Measurements from ENCODE around the gene ZNF366. TPM values are rescaled to one million over a fixed set of nuclear protein-coding genes. Genes with fewer than 3 reads are reported as not detected.

The ZNF366 gene, protein sequence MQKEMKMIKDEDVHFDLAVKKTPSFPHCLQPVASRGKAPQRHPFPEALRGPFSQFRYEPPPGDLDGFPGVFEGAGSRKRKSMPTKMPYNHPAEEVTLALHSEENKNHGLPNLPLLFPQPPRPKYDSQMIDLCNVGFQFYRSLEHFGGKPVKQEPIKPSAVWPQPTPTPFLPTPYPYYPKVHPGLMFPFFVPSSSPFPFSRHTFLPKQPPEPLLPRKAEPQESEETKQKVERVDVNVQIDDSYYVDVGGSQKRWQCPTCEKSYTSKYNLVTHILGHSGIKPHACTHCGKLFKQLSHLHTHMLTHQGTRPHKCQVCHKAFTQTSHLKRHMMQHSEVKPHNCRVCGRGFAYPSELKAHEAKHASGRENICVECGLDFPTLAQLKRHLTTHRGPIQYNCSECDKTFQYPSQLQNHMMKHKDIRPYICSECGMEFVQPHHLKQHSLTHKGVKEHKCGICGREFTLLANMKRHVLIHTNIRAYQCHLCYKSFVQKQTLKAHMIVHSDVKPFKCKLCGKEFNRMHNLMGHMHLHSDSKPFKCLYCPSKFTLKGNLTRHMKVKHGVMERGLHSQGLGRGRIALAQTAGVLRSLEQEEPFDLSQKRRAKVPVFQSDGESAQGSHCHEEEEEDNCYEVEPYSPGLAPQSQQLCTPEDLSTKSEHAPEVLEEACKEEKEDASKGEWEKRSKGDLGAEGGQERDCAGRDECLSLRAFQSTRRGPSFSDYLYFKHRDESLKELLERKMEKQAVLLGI
- not detected for total RNA-seq

GRCh38 chr5:72507231-72507906, at the start of gene ZNF366:
ZNF366 (minus strand) TSS chr5:72507410; CDS start chr5:72461496, 45,914 bp downstream.

Other genes with a start within 250 kb of the ZNF366 start
- gene MRPS27, start 187.2 kb downstream of the ZNF366 start, total RNA-seq = 10 to 100 TPM; 57.5 to 62.4 TPM
- gene PTCD2, start 187.0 kb downstream of the ZNF366 start, total RNA-seq = 1 to 10 TPM; 7.8 to 8.9 TPM